SK-N-SH treated with all-trans-retinoic acid at 6 μM for 48 hours (cell line): Measurements from ENCODE around the gene NSMF.

Experiments
- ATAC-seq: fragments of 200-7000 bp; cut with Tn5 transposase; 3 replicates; pipeline ENCODE4 v1.9.1; 2020; ENCODE audit warnings: mild to moderate bottlenecking, moderate library complexity
- ARNTL ChIP-seq: fragments of 450-650 bp; formaldehyde crosslinking; IDR thresholded peaks from 2 replicates; pipeline ENCODE4 v1.5.0; 2020; ENCODE audit warnings: low read depth, mild to moderate bottlenecking, moderate library complexity, borderline replicate concordance
- BACH2 ChIP-seq: fragments of 250-450 bp; sonication (Bioruptor Pico); IDR thresholded peaks from 2 replicates; pipeline ENCODE4 v1.9.0; 2021; ENCODE audit warnings: mild to moderate bottlenecking, borderline replicate concordance
- CSDC2 ChIP-seq: fragments of 250-450 bp; sonication (Bioruptor Pico); IDR thresholded peaks from 2 replicates; pipeline ENCODE4 v1.5.0; 2020; ENCODE audit warnings: mild to moderate bottlenecking, moderate library complexity
- ESRRG ChIP-seq: fragments of 250-450 bp; sonication (Bioruptor Pico); IDR thresholded peaks from 2 replicates; pipeline ENCODE4 v1.6.1; 2021; ENCODE audit warnings: mild to moderate bottlenecking
- GLIS3 ChIP-seq: fragments of 250-450 bp; sonication (Bioruptor Pico); IDR thresholded peaks from 2 replicates; pipeline ENCODE4 v1.5.0; 2020; ENCODE audit warnings: mild to moderate bottlenecking, moderate library complexity
- ISL1 ChIP-seq: fragments of 250-450 bp; sonication (Bioruptor Pico); IDR thresholded peaks from 2 replicates; pipeline ENCODE4 v2.1.2; 2022; ENCODE audit warnings: mild to moderate bottlenecking, moderate library complexity
- PATZ1 ChIP-seq: fragments of 250-450 bp; sonication (Bioruptor Pico); IDR thresholded peaks from 2 replicates; pipeline ENCODE4 v1.8.0; 2020; ENCODE audit warnings: mild to moderate bottlenecking, moderate library complexity, borderline replicate concordance
- POU6F1 ChIP-seq: fragments of 250-450 bp; sonication (Bioruptor Pico); IDR thresholded peaks from 2 replicates; pipeline ENCODE4 v1.8.0; 2021; ENCODE audit warnings: low read depth, mild to moderate bottlenecking, moderate library complexity, borderline replicate concordance
- PPARA ChIP-seq: fragments of 250-450 bp; sonication (Bioruptor Pico); IDR thresholded peaks from 2 replicates; pipeline ENCODE4 v1.5.0; 2020; ENCODE audit warnings: mild to moderate bottlenecking, borderline replicate concordance
- RARB ChIP-seq: fragments of 250-450 bp; sonication (Bioruptor Pico); IDR thresholded peaks from 2 replicates; pipeline ENCODE4 v1.8.0; 2021; ENCODE audit warnings: mild to moderate bottlenecking, moderate library complexity
- SNAI2 ChIP-seq: fragments of 250-450 bp; sonication (Bioruptor Pico); IDR thresholded peaks from 2 replicates; pipeline ENCODE4 v1.5.0; 2020; ENCODE audit warnings: mild to moderate bottlenecking, moderate library complexity
- TCF4 ChIP-seq: fragments of 250-450 bp; sonication (Bioruptor Pico); IDR thresholded peaks from 2 replicates; pipeline ENCODE4 v1.8.0; 2021; ENCODE audit warnings: mild to moderate bottlenecking, moderate library complexity, borderline replicate concordance
- TOX ChIP-seq: fragments of 250-450 bp; sonication (Bioruptor Pico); IDR thresholded peaks from 2 replicates; pipeline ENCODE4 v1.8.0; 2021; ENCODE audit warnings: mild to moderate bottlenecking, moderate library complexity, borderline replicate concordance
- TSHZ2 ChIP-seq: fragments of 250-450 bp; sonication (Bioruptor Pico); IDR thresholded peaks from 2 replicates; pipeline ENCODE4 v1.5.0; 2020; ENCODE audit warnings: mild to moderate bottlenecking, moderate library complexity
- ZFP3 ChIP-seq: fragments of 250-450 bp; sonication (Bioruptor Pico); IDR thresholded peaks from 2 replicates; pipeline ENCODE4 v1.5.0; 2020; ENCODE audit warnings: mild to moderate bottlenecking, moderate library complexity
- ZFP30 ChIP-seq: fragments of 450-650 bp; formaldehyde crosslinking; IDR thresholded peaks from 2 replicates; pipeline ENCODE4 v1.5.0; 2022; ENCODE audit warnings: mild to moderate bottlenecking, moderate library complexity
- ZNF565 ChIP-seq: fragments of 450-650 bp; formaldehyde crosslinking; conservative IDR thresholded peaks from 2 replicates; pipeline ENCODE4 v1.5.0; 2020; ENCODE audit warnings: low read depth, mild to moderate bottlenecking, moderate library complexity
- ZNF70 ChIP-seq: fragments of 450-650 bp; formaldehyde crosslinking; IDR thresholded peaks from 2 replicates; pipeline ENCODE4 v1.5.0; 2020; ENCODE audit warnings: mild to moderate bottlenecking, moderate library complexity
- ZNF8 ChIP-seq: fragments of 450-650 bp; formaldehyde crosslinking; IDR thresholded peaks from 2 replicates; pipeline ENCODE4 v1.5.0; 2020; ENCODE audit warnings: mild to moderate bottlenecking, moderate library complexity
- TF ChIP-seq, protein P1 (sequence below): fragments of 250-450 bp; sonication (Bioruptor Pico); IDR thresholded peaks from 2 replicates; pipeline ENCODE4 v1.5.1; 2021; ENCODE audit warnings: mild to moderate bottlenecking, moderate library complexity

The NSMF gene

DNA sequence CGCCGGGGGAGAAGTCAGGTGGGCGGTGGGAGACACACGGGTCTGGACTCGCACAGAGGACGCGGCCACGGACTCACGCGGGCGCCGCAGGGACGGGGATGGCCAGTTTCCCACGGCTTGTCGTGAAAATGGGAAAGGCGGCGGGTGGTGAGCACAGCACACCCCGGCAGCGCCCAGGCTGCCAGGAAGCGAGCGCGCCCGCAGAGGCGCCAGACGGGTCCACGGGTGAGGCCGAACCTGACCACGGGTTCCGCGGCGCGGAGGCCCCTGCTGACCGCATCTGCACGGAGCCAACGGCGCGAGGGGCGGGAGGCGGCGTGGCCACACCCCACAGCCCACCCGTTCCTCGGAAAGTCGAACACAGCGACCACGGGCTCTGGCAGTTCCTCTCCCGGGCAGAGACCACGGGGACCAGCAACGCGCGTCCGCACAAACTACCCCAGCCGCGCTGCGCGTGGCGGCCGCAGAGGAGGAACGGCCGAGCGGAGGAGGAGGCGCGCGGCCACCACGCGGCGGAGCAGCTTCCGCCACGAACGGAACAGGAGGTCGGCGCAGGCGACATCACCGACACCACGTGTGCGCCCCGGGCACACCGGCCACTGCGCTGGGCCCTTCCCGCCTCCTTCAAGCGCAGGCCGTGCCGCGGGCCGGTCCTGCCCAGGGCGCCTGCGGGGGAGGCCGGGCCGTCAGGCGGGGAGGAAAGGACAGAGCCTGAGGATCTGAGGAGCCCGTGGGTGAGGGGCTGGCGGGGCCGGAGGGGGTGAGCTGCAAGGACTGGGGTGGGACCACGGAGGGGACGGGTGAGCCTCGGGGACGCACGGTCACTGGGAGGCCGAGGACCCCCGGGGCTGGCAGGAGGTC, 41.7 kb downstream of the NSMF start:
- TF ChIP-seq ISL1 (CRISPR knock-in tag) (no peak), ESRRG (CRISPR knock-in tag) (no peak), ARNTL (CRISPR knock-in tag) (no peak), BACH2 (CRISPR knock-in tag) (no peak), ZNF8 (CRISPR knock-in tag) (no peak), TSHZ2 (CRISPR knock-in tag) (no peak), POU6F1 (no peak)
- TF ChIP-seq, all 23 proteins: peak for 0
- ATAC-seq: no peak

DNA sequence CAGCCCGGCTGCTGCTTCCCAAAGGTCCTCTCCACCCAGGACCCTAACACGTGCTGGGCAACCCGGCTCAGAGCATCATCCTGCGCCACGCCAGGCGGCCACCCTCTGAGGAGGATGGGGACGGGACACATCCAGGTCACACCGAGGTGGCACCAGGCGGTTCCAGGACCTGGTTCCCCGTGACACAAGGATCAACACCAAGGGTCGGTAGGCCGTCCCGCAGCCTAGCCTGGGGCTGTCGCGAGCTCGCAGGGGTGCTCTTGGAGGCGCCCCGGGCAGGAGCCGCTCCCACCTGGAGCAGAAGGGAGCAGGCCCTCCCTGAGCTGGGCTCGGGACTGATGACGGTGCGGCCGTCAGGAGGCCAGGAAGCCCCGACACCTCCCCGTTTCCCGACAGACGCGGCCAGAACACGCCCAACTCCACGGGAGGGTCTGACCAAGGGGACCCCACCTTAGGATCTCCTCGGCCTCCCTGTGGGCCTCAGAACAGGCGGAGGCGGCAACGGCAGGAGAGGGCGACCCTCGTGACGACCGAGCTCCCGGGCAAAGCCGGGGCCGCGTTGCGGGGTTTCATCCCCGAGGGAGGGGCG, 42.5 kb downstream of the NSMF start:
- no peak for TF ChIP-seq ISL1 (CRISPR knock-in tag)
- TF ChIP-seq POU6F1: no peak
- TF ChIP-seq, protein P1, sequence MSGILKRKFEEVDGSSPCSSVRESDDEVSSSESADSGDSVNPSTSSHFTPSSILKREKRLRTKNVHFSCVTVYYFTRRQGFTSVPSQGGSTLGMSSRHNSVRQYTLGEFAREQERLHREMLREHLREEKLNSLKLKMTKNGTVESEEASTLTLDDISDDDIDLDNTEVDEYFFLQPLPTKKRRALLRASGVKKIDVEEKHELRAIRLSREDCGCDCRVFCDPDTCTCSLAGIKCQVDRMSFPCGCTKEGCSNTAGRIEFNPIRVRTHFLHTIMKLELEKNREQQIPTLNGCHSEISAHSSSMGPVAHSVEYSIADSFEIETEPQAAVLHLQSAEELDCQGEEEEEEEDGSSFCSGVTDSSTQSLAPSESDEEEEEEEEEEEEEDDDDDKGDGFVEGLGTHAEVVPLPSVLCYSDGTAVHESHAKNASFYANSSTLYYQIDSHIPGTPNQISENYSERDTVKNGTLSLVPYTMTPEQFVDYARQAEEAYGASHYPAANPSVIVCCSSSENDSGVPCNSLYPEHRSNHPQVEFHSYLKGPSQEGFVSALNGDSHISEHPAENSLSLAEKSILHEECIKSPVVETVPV (CRISPR knock-in tag): no peak
- TF ChIP-seq BACH2 (CRISPR knock-in tag): no peak
- no peak for TF ChIP-seq PATZ1
- TF ChIP-seq TSHZ2 (CRISPR knock-in tag): no peak
- no peak for TF ChIP-seq ESRRG (CRISPR knock-in tag)
- no peak for TF ChIP-seq ZFP30 (CRISPR knock-in tag)
- no peak for TF ChIP-seq ARNTL (CRISPR knock-in tag)
- TF ChIP-seq ZNF70: no peak
- TF ChIP-seq SNAI2: no peak
- no peak for TF ChIP-seq TCF4
- no peak for TF ChIP-seq ZFP3 (CRISPR knock-in tag)
- TF ChIP-seq TOX (CRISPR knock-in tag): no peak
- TF ChIP-seq GLIS3: no peak
- TF ChIP-seq RARB (CRISPR knock-in tag): no peak
- TF ChIP-seq ZNF565: no peak
- TF ChIP-seq PPARA: no peak
- TF ChIP-seq CSDC2: no peak
- no peak for ATAC-seq
